ENCODE data around the gene CCDC102A. TPM values are rescaled to one million over a fixed set of nuclear protein-coding genes. Genes with fewer than 3 reads are reported as not detected.
A peak's percentile ranks its signal among the peaks of the same experiment; 100 is the strongest.

The CCDC102A gene
- total and polyA plus RNA-seq, 10 of the 15 experiments (the other 5 are each of a cell fraction or from before 2014, with no cell fraction given): 0.03 to 5.9 (median 2.4) TPM

- TF ChIP-seq, protein P1, sequence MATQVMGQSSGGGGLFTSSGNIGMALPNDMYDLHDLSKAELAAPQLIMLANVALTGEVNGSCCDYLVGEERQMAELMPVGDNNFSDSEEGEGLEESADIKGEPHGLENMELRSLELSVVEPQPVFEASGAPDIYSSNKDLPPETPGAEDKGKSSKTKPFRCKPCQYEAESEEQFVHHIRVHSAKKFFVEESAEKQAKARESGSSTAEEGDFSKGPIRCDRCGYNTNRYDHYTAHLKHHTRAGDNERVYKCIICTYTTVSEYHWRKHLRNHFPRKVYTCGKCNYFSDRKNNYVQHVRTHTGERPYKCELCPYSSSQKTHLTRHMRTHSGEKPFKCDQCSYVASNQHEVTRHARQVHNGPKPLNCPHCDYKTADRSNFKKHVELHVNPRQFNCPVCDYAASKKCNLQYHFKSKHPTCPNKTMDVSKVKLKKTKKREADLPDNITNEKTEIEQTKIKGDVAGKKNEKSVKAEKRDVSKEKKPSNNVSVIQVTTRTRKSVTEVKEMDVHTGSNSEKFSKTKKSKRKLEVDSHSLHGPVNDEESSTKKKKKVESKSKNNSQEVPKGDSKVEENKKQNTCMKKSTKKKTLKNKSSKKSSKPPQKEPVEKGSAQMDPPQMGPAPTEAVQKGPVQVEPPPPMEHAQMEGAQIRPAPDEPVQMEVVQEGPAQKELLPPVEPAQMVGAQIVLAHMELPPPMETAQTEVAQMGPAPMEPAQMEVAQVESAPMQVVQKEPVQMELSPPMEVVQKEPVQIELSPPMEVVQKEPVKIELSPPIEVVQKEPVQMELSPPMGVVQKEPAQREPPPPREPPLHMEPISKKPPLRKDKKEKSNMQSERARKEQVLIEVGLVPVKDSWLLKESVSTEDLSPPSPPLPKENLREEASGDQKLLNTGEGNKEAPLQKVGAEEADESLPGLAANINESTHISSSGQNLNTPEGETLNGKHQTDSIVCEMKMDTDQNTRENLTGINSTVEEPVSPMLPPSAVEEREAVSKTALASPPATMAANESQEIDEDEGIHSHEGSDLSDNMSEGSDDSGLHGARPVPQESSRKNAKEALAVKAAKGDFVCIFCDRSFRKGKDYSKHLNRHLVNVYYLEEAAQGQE (IDR thresholded peaks at IDR 0.05; ENCODE audit: low read depth, low read length): 0 out of 2 replicates have a peak, but pooled peaks have one; percentile 28
- TF ChIP-seq GABPA (IDR thresholded peaks at IDR 0.05; ENCODE audit: low read depth): peak; percentile 96
- TF ChIP-seq USF1 (IDR thresholded peaks at IDR 0.05; ENCODE audit: borderline replicate concordance, extremely low read length, insufficient read depth, low read depth, low read length): no peak
- TF ChIP-seq SMARCA5 (IDR thresholded peaks at IDR 0.05): peak; percentile 98
- TF ChIP-seq RBBP5 (conservative IDR thresholded peaks at IDR 0.05): no peak
- no peak for TF ChIP-seq NRF1 (conservative IDR thresholded peaks at IDR 0.05; ENCODE audit: low read depth, low read length)
- TF ChIP-seq IKZF1 (conservative IDR thresholded peaks at IDR 0.05): peak; percentile 86
- peak; percentile 35; the same call in 1 of the 2 replicates for TF ChIP-seq MXI1 (IDR thresholded peaks at IDR 0.05; ENCODE audit: low read depth, low read length)
- no peak for TF ChIP-seq TCF7 (IDR thresholded peaks at IDR 0.05; ENCODE audit: borderline replicate concordance)
- peak; percentile 49; the same call in 1 of the 2 replicates for TF ChIP-seq SREBF2 (IDR thresholded peaks at IDR 0.05; ENCODE audit: low read length)
- peak; percentile 98 for TF ChIP-seq TAF1 (IDR thresholded peaks at IDR 0.05; ENCODE audit: borderline replicate concordance, low read depth, low read length)
- TF ChIP-seq PML (IDR thresholded peaks at IDR 0.05; ENCODE audit: low read length): peak; percentile 93; the same call in 1 of the 2 replicates
- peak; percentile 100 for TF ChIP-seq POLR2A (IDR thresholded peaks at IDR 0.05; ENCODE audit: low read depth, low read length)
- TF ChIP-seq POU2F2 (IDR thresholded peaks at IDR 0.05; ENCODE audit: borderline replicate concordance, low read depth, low read length): peak; percentile 92; the same call in 2 of the 3 replicates
- TF ChIP-seq PAX5 (IDR thresholded peaks at IDR 0.05; ENCODE audit: borderline replicate concordance, low read depth, low read length): no peak
- TF ChIP-seq EP300 (IDR thresholded peaks at IDR 0.05; ENCODE audit: borderline replicate concordance in 1 of 2, control insufficient read depth in 1 of 2, low read depth in 2 of 2, low read length in 2 of 2): no peak
- TF ChIP-seq ETV6 (conservative IDR thresholded peaks at IDR 0.05 in 1 of 2, IDR thresholded peaks at IDR 0.05 in 1 of 2; ENCODE audit: borderline replicate concordance in 1 of 2, low read depth in 1 of 2): no peak
- TF ChIP-seq SIN3A (IDR thresholded peaks at IDR 0.05; ENCODE audit: low read depth, low read length): 0 out of 2 replicates have a peak, but pooled peaks have one; percentile 53
- TF ChIP-seq NR2C1 (IDR thresholded peaks at IDR 0.05): peak; percentile 34; the same call in 1 of the 2 replicates
- TF ChIP-seq, protein P2, sequence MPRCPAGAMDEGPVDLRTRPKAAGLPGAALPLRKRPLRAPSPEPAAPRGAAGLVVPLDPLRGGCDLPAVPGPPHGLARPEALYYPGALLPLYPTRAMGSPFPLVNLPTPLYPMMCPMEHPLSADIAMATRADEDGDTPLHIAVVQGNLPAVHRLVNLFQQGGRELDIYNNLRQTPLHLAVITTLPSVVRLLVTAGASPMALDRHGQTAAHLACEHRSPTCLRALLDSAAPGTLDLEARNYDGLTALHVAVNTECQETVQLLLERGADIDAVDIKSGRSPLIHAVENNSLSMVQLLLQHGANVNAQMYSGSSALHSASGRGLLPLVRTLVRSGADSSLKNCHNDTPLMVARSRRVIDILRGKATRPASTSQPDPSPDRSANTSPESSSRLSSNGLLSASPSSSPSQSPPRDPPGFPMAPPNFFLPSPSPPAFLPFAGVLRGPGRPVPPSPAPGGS (IDR thresholded peaks at IDR 0.05; ENCODE audit: borderline replicate concordance, insufficient read depth, low read depth, low read length, poor library complexity, severe bottlenecking): no peak
Observed at GRCh38 chr16:57462209-57462977, 74.0 kb downstream of the CCDC102A start, which contains the start of gene POLR2C (continued).

Measured in GM12878 (cell line).